IMR-90 (cell line): ENCODE results near the gene PLXNC1. TPM values are rescaled to one million over a fixed set of nuclear protein-coding genes. Genes with fewer than 3 reads are reported as not detected.

Experiments
- ATAC-seq: fragments of 200-7000 bp; cut with Tn5 transposase; 2 replicates; pipeline ENCODE4 v1.9.1; 2020; ENCODE audit warnings: low read depth, mild to moderate bottlenecking, moderate library complexity
- BruUV-seq: library from RNA; stranded (reverse); fragments of 400-500 nt; replicated peaks from 2 replicates; lab custom pipeline; 2021; lab: Mats Ljungman, UMichigan
- CTCF ChIA-PET: fragments of 300-600 bp; formaldehyde crosslinking; extraction: SDS; loops from one replicate; lab custom pipeline; 2021; ENCODE audit warnings: antibody characterized with exemption; lab: Yijun Ruan, JAX
- POLR2A ChIA-PET: fragments of 300-600 bp; sonication (Branson Sonifier 250); formaldehyde crosslinking; loops from one replicate; lab custom pipeline; 2022; ENCODE audit warnings: antibody characterized with exemption; ENCODE audit not compliant: unreplicated experiment; lab: Charles Lee
- DNase-seq: peaks from one replicate; pipeline ENCODE4 v3.0.0; 2013
- H2AFZ ChIP-seq: replicated peaks from 2 replicates; pipeline ENCODE3; 2013; ENCODE audit warnings: low read length, mild to moderate bottlenecking; ENCODE audit not compliant: poor library complexity
- H2AK5ac ChIP-seq: 2 replicates; pipeline ENCODE4 v1.6.1; 2013; ENCODE audit warnings: low read depth, low read length, inconsistent platforms
- H2AK9ac ChIP-seq: replicated peaks from 2 replicates; pipeline ENCODE3; 2013; ENCODE audit warnings: mild to moderate bottlenecking, low read depth, low read length, moderate library complexity; ENCODE audit not compliant: poor library complexity
- H2BK120ac ChIP-seq: 2 replicates; pipeline ENCODE4 v1.6.1; 2013; ENCODE audit warnings: low read depth, low read length, inconsistent platforms
- H2BK15ac ChIP-seq: 3 replicates; pipeline ENCODE4 v1.6.1; 2013; ENCODE audit warnings: low read depth, low read length, inconsistent platforms
- H2BK20ac ChIP-seq: 2 replicates; pipeline ENCODE4 v1.6.1; 2013; ENCODE audit warnings: low read depth, mild to moderate bottlenecking, inconsistent platforms, low read length, moderate library complexity
- H2BK5ac ChIP-seq: 2 replicates; pipeline ENCODE4 v1.6.1; 2013; ENCODE audit warnings: mild to moderate bottlenecking, low read depth, low read length, inconsistent platforms; ENCODE audit not compliant: poor library complexity, severe bottlenecking
- H3K14ac ChIP-seq: replicated peaks from 2 replicates; pipeline ENCODE4 v1.6.1; 2013; ENCODE audit warnings: low read depth, low read length, inconsistent platforms
- H3K18ac ChIP-seq: 2 replicates; pipeline ENCODE4 v1.6.1; 2013; ENCODE audit warnings: low read depth, low read length, control low read depth
- H3K23ac ChIP-seq: 2 replicates; pipeline ENCODE4 v1.6.1; 2013; ENCODE audit warnings: low read depth, low read length, inconsistent platforms
- H3K27ac ChIP-seq: 2 replicates; pipeline ENCODE4 v1.5.1; 2013; ENCODE audit warnings: mild to moderate bottlenecking, control low read depth, low read length; ENCODE audit not compliant: insufficient read depth
- H3K27me3 ChIP-seq: 2 replicates; pipeline ENCODE4 v1.6.1; 2013; ENCODE audit warnings: low read length; ENCODE audit not compliant: control insufficient read depth, insufficient read depth
- H3K36me3 ChIP-seq: 2 replicates; pipeline ENCODE4 v1.6.1; 2013; ENCODE audit warnings: low read length, mixed read lengths; ENCODE audit not compliant: control insufficient read depth, insufficient read depth
- H3K4ac ChIP-seq: 2 replicates; pipeline ENCODE4 v1.6.1; 2013; ENCODE audit warnings: low read depth, low read length, inconsistent platforms
- H3K4me1 ChIP-seq: 2 replicates; pipeline ENCODE4 v1.6.1; 2013; ENCODE audit warnings: low read length, mixed read lengths; ENCODE audit not compliant: control insufficient read depth, insufficient read depth
- H3K4me2 ChIP-seq: 2 replicates; pipeline ENCODE4 v1.6.1; 2013; ENCODE audit warnings: low read depth, mild to moderate bottlenecking, control low read depth, low read length, moderate library complexity
- H3K4me3 ChIP-seq: 2 replicates; pipeline ENCODE4 v1.5.1; 2013; ENCODE audit warnings: low read depth, mild to moderate bottlenecking, control low read depth, low read length, moderate library complexity; ENCODE audit not compliant: insufficient read depth
- H3K56ac ChIP-seq: 2 replicates; pipeline ENCODE4 v1.6.1; 2013; ENCODE audit warnings: low read length, inconsistent platforms; ENCODE audit not compliant: insufficient read depth; ENCODE audit errors: extremely low read depth
- H3K79me1 ChIP-seq, 2 experiments: 2 replicates each; pipeline ENCODE4 v1.6.1; 2013; ENCODE audit warnings: low read length in 2 of 2, inconsistent platforms in 1 of 2, low read depth in 1 of 2
- H3K9ac ChIP-seq: 2 replicates; pipeline ENCODE4 v1.6.1; 2013; ENCODE audit warnings: low read depth, low read length, control low read depth
- H3K9me1 ChIP-seq: 2 replicates; pipeline ENCODE4 v1.6.1; 2013; ENCODE audit warnings: low read length, inconsistent platforms; ENCODE audit not compliant: insufficient read depth
- H3K9me3 ChIP-seq: 2 replicates; pipeline ENCODE4 v1.6.1; 2013; ENCODE audit warnings: low read length; ENCODE audit not compliant: control insufficient read depth, insufficient read depth
- H4K20me1 ChIP-seq: 2 replicates; pipeline ENCODE4 v1.6.1; 2013; ENCODE audit warnings: low read length, inconsistent platforms; ENCODE audit not compliant: insufficient read depth
- H4K5ac ChIP-seq: 2 replicates; pipeline ENCODE4 v1.6.1; 2013; ENCODE audit warnings: mild to moderate bottlenecking, low read depth, low read length, control low read depth
- H4K8ac ChIP-seq, 2 experiments: 2 replicates each; pipeline ENCODE4 v1.6.1; 2013; ENCODE audit warnings: low read depth in 2 of 2, low read length in 2 of 2, control low read depth in 1 of 2, inconsistent platforms in 1 of 2
- H4K91ac ChIP-seq: 2 replicates; pipeline ENCODE4 v1.6.1; 2013; ENCODE audit warnings: low read depth, low read length, inconsistent platforms; ENCODE audit not compliant: insufficient read depth
- BHLHE40 ChIP-seq: fragments of 150-350 bp; IDR thresholded peaks from 2 replicates; pipeline ENCODE4 v1.6.1; 2016; ENCODE audit warnings: mild to moderate bottlenecking, low read depth, low read length
- MAFK ChIP-seq: IDR thresholded peaks from 2 replicates; pipeline ENCODE4 v1.6.1; 2012; ENCODE audit warnings: low read depth, low read length, improper control_type of control experiment
- MAZ ChIP-seq: IDR thresholded peaks from 2 replicates; pipeline ENCODE4 v1.6.1; 2012; ENCODE audit warnings: low read depth, mild to moderate bottlenecking, low read length, improper control_type of control experiment, moderate library complexity, borderline replicate concordance
- POLR2A ChIP-seq: IDR thresholded peaks from 2 replicates; pipeline ENCODE4 v1.6.1; 2012; ENCODE audit warnings: mild to moderate bottlenecking, low read depth, low read length
- RFX5 ChIP-seq: IDR thresholded peaks from 2 replicates; pipeline ENCODE4 v1.8.0; 2012; ENCODE audit warnings: low read depth, mild to moderate bottlenecking, low read length, moderate library complexity
- SMC3 ChIP-seq: fragments of 150-350 bp; IDR thresholded peaks from 2 replicates; pipeline ENCODE4 v1.6.1; 2016; ENCODE audit warnings: low read depth, mild to moderate bottlenecking, antibody characterized with exemption, low read length, moderate library complexity
- dilution Hi-C: fragments of 300-500 bp; cut with HindIII; formaldehyde crosslinking; loops from one replicate; pipeline ENCODE4 v1.14.3; 2018; ENCODE audit warnings: low sequenced_read_pairs; ENCODE audit not compliant: unreplicated experiment
- in situ Hi-C: fragments of 300-500 bp; cut with MboI; formaldehyde crosslinking; loops from 3 replicates; pipeline ENCODE4 v1.14.3; 2019; ENCODE audit warnings: low sequenced_read_pairs, inconsistent platforms, mixed read lengths
- intact Hi-C: fragments of 100-400 bp; cut with micrococcal nuclease; formaldehyde crosslinking; loops from 2 replicates; pipeline ENCODE4 v1.10.0; 2022
- polyA plus RNA-seq, 3 experiments: library from polyadenylated mRNA; depleted of rRNA; stranded (reverse); fragments of >200 nt; gene quantifications; 2 replicates each; pipeline ENCODE4 v1.2.3, GENCODE V29; 2012; ENCODE audit warnings: low replicate concordance in 1 of 3
- total RNA-seq: library from RNA; depleted of rRNA; stranded (reverse); fragments of >200 nt; gene quantifications from 2 replicates; pipeline ENCODE4 v1.2.3, GENCODE V29; 2012

The PLXNC1 gene
- total and polyA plus RNA-seq, 2 of the 4 experiments (the other 2 are of a cell fraction) = 1.0 to 1.6 TPM

DNA sequence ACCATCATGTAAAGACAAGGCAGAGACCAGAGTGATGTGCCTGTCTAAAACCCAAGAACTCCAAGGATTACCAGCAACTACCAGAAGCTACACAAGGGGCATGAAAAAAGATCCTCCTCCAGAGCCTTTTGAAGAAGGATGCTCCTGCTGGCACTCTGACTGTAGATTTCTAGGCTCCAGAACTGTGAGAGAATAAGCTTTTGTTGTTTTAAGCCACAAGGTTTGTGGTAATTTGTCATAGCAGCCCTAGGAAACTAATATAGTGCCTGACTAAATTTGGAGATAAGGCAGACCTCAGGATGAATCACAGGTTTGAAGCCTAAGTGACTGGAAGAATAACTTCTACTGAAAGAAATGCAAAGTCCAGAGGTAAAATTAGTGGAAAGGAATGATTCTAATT, 178.3 kb downstream of the PLXNC1 start:
- no peak overlapping the region for H2BK120ac ChIP-seq
- peaks cover 3% of the 10 kb centered on the region for H3K36me3 ChIP-seq
- POLR2A ChIA-PET = no interaction called here
- CTCF ChIA-PET = no interaction called here
- H3K14ac ChIP-seq = no peak overlapping the region
- in situ Hi-C loops (no loop called here), dilution Hi-C loops (no loop called here), intact Hi-C loops (no loop called here)
- no peaks in the 10 kb centered on the region for H3K9me1 ChIP-seq
- H2AK5ac ChIP-seq = no peak overlapping the region
- H3K56ac ChIP-seq = no peak overlapping the region
- ATAC-seq (no peak), DNase-seq (peak; percentile 78)
- H3K27me3 ChIP-seq = no peaks in the 10 kb centered on the region
- H4K5ac ChIP-seq = no peak overlapping the region
- H3K4me3 ChIP-seq = no peak overlapping the region
- no peak for TF ChIP-seq RFX5
- TF ChIP-seq MAZ = no peak
- TF ChIP-seq SMC3 = no peak
- TF ChIP-seq BHLHE40 = no peak
- no peak for TF ChIP-seq MAFK
- TF ChIP-seq POLR2A = no peak
- no peak overlapping the region for H3K4me2 ChIP-seq
- H3K23ac ChIP-seq = no peak overlapping the region
- H3K79me1 ChIP-seq = no peaks in the 10 kb centered on the region
- no peaks in the 10 kb centered on the region for H4K20me1 ChIP-seq
- no peaks in the 10 kb centered on the region; the same call in 1 of the 2 replicates for H3K9me3 ChIP-seq
- H4K91ac ChIP-seq = no peak overlapping the region
- H3K27ac ChIP-seq = no peak overlapping the region
- H2BK15ac ChIP-seq = no peak overlapping the region
- no peak overlapping the region for H2BK20ac ChIP-seq
- H3K4me1 ChIP-seq = no peaks in the 10 kb centered on the region
- no TSS peak for BruUV-seq
- H2AFZ ChIP-seq = no peak overlapping the region
- no peak overlapping the region for H4K8ac ChIP-seq
- no peak overlapping the region for H3K4ac ChIP-seq
- no peak overlapping the region for H2AK9ac ChIP-seq
- H3K18ac ChIP-seq = no peak overlapping the region
- no peak overlapping the region for H3K9ac ChIP-seq
- H2BK5ac ChIP-seq = no peak overlapping the region
